GM21515 (cell line): Measurements from ENCODE around the gene TSPAN9.

Source experiments
- ATAC-seq: cut with Tn5 transposase; IDR thresholded peaks from one replicate; pipeline ENCODE4 v1.9.1; 2021; ENCODE audit not compliant: unreplicated experiment

The TSPAN9 gene

DNA sequence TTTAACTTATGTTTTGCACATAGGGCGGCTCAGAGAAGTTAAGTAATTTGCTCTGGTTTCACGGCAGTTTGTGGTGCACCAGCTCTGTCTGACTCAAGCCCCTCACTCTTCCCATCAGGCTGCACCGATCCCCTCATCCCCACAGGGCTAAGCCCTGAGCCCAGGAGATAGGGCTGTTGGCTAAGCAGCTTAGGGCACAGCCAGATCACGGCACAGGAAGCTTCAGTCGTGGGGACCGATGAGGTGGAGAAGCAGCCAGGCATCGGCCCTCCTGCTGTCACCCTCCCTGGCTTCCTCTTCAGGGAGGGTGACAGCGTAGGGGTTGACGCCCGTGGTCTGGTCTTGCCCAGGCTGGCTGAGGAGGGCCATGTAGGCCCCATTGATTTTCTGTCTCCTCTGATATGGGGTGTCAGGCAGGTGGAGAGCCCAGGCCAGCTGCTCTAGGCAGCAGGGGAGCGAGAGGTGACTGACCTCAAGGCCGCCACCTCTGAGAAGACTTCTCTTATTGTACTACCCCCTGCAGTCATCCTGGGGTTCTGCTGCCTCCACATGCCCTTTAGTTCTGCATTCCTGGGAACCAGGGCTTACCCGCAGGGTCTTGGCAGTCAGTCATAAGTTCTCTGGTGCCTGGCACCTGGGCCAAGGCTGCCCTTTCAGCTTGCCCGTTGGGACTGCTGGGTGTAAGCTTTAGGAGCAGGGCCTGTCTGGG lies 166.4 kb downstream of the TSPAN9 start:
- ATAC-seq = no peak

DNA sequence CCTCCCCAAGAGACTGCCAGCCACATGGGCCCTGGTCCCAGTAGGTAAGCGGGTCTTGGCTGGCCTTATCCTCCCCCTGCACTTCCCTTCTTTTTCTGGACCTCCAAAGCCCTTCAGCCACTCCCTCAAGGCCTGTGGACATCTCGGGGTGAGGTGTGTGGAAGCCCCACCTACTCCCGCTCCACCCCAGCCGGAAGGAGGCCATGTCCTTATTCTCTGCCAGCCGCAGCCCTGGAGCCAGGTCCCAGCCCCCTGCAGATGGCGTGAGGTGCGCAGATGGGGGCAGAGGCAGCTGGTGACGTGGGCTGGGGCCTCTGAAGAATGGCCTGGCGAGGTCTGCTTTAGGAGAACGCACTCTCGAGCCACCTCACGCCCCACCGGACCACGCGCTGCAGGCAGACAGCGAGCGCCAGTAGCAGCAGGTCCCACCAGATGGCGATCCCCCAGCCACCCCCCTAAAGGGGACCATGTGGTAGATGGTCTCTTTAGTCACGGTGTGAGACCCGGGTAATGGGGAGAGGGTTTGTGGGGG lies 167.1 kb downstream of the TSPAN9 start:
- ATAC-seq = no peak

DNA sequence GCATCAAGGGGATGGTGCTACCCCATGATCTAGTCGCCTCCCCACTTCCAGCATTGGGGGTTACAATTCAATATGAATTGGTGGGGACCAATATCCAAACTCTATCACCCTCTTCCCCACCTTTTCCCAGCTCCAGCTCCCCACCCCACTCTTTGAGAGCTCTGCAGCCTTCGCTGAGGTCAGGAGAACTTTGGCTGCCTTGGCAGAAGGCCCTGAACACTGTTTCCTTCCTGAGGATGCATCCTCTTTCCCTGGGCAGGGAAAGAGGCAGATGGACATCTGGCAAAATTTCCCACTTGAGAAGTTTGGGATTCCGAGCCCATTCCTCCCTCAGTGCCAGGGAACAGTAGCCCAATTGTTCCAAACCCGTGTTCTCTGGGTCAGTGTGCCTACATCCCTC lies 169.1 kb downstream of the TSPAN9 start:
- no peak for ATAC-seq

DNA sequence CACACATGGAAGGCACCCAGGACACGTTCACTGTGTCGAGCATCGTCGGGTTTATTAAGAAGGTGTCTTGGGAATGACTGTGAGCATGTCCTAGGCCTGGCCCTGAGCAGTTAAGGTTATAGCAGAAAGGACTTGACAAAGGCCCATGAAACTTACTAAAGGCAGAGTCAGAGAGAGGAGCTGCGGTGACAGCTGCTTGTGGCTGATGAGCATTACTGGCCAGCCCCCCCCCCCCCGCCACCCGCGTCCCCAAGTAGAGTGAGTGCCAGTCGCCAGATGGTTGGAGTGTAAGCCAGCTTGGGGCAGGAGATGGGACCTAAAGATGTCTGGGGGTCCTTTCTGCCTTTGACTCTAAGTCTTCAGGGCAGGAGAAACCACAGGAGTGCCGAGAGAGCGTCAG lies 169.9 kb downstream of the TSPAN9 start:
- ATAC-seq = no peak

DNA sequence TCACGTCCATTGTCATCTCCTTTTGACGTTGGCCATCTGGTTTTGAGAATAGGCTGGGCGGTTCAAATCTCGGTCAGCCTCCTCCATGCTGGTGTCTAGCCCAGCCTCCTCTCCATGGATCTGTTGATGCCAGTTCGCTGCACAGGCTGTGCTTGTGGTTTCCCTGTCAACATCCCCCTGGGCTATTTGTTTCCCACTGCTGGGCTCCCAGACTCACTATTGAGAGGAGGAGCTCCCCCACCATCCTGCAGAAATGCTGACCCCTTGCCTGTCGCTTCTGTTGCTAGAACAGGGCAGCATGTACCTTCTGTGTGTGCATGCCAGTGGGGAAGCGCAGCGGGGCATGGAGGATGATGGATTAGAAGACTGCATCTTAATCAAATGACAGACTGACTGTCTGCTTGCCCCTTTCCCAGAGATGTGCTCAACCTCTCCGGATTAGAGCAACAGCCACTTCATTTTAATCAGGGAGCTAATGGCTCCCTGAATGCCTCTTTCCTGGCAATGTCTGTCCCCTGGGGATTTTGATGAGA lies 170.5 kb downstream of the TSPAN9 start:
- ATAC-seq = no peak

DNA sequence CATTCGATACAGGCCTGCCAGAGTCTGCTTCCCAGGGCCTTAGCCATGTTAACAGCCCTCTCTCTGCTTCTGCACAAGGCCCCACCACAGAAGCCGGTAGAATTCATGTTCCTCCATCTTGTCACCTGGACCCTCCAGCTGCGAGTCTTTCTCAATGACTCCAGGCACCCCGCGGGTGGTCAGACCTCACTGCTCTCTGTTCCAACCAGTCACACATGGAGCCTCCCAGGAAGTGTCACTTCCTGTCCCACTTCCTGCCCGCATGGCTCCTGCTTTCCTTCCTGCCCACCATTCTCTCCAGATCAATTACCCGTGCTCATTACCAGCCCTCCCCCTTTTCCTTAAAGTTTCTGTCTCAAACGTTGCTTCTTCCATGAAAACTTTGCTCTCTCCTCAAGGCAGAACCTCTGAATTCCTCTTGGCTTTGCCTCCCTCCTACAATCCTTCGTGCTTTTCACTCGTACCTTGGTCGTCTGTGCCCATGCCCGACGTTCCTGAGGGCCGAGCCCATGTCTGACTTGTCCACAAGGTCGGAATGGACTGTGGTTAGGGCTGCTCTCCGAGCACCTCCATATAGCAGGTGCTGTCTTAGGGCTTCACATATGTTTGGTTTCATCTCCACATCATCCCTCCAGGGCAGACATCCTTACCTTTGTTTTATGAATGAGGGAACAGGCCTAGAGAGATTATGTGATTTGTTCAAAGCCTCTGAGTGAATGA lies 172.1 kb downstream of the TSPAN9 start:
- no peak for ATAC-seq

DNA sequence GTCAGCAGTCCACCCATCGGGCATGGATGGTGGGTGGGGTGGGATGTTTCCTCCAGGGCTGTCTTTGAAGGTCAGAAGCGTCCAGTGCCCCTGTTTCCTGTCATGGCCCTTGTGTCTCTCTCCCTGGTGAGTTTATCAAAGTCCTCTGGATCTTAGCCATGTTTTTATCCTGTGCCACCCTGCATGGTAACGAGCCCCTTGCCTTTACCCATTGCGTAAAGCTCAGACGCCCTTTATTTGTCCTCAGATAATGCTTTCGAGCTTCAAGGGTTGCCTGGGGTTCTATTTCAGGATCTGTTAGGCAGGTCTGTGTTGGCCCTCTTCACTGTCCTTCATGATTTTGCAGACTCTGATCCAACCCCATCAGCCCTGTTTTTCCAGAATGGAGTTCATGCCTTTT lies 172.9 kb downstream of the TSPAN9 start:
- ATAC-seq = no peak

DNA sequence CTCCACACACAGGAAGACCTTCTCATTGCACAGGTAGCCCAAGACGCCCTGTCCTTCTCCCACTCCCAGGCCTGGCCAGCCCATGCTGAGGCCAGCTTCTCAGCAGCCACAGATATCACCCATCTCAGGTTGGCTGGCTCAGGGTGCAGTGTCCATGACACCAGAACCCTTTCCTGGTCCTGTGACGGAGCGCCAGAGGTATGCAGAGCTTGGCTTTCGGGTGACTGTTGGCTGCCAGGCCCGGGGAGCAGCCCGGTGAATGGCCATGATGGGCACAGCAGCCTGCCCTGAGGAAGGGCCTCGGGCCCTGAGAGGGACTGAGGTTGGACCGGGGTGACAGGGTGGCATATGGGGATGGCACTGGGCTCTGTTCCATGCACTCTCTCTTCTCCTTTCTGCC lies 173.4 kb downstream of the TSPAN9 start:
- ATAC-seq = no peak

DNA sequence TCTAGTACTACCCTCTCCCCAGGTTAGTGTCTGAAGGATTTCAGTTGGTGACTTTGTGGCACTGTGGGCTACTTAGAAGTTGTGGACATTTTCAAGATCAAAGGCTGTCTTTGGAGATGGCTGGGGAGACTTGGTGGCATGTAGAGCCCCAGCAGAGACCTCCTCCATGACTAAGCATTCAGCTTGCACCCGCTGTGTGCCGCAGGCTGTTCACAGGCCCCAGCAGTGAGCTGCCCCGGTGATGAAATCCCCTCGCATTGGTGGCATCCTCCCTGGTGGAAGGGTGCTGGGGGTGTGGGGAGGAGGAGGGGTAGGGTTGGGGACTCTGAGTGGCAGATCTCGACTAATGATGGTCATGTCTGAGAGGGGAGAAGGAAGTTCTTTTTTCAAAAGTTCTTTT lies 173.9 kb downstream of the TSPAN9 start:
- no peak for ATAC-seq

DNA sequence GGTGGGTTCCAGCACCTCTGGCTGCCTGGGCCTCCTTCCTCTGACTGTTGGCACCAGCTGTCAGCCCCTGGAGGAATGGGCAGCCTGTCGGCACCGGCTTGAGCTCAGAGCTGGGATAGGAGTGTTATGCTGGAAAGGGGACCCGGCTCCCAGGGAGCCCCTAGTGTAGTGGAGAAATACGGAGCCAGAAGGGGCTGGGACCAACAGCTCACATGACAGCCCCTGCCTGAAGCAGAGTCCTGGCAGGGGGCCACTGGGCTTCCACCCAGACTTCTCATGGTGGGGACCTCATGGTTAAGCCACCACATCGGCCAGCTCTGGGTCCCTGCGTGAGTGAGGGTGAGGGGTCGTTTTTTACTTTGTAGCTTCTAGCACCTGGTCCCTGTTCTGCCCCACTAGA lies 174.5 kb downstream of the TSPAN9 start:
- ATAC-seq = no peak

DNA sequence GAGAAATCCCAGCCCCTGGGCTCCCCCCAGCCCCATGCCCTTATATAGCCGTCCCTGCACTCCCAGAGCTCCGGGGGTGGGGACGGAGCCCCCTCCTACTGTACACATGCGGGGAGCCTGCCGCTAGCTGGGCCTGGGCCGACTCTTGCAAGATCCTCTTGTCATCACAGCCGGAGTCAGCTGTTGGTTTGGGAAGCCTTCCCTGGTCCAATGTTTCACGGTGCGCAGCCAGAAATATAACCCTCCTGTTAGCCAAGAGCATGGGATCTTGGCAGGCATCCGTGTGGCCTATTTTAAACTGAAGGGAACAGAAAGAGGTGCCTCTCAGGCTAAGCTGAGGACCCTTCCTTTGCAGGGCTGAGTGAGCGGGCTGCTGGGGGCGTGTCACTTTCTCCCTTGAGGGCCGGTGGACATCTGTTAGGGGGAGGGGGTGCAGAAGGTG lies 175.3 kb downstream of the TSPAN9 start:
- ATAC-seq = no peak

DNA sequence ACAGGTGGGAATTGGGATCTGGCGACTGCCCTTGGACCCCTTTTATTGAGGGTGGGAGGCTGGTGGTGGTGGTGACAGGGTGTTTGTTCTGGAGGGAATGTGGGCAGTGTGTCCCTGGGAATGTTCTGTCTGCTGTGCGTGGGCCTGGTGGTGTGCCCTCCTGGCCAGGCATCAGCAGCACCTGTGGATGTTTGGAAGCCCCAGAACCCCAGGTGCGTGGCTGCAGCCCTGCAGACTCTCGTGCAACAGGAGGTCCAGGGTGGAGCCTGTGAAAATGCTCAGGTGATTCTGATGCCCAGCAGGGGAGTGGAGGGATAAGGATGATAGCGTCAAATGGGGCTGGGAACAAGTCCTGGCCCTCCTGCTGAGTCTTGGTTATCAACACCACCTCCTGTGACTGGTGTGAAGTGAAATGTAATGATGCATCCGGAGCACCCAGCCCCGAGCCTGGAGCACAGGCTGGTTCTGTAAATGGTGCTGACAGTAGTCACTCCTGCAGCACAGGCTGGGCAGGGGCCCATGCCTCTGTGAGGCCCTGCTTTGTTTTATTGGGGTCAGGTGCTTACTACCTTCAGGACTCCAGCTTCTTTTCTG lies 176.6 kb downstream of the TSPAN9 start:
- no peak for ATAC-seq

DNA sequence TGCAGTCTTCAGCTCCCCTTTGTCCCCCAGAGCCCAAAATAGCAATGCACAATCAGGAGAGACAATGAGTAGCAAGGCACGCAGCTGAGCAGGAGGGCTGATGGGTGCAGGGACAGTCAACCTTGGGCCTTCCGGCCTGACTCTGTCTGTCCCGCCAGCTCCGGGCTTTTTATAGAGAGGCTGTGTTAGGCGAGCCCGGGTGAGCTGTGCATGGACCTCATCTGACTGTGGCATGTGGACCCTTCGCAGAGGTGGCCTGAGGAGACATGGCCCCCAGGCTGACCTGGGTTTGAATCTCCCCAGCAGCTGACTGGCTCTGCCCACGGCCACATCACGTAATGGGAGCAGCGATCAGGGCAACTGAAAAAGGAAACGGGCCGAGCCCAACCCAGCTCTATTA lies 177.9 kb downstream of the TSPAN9 start:
- ATAC-seq = no peak

DNA sequence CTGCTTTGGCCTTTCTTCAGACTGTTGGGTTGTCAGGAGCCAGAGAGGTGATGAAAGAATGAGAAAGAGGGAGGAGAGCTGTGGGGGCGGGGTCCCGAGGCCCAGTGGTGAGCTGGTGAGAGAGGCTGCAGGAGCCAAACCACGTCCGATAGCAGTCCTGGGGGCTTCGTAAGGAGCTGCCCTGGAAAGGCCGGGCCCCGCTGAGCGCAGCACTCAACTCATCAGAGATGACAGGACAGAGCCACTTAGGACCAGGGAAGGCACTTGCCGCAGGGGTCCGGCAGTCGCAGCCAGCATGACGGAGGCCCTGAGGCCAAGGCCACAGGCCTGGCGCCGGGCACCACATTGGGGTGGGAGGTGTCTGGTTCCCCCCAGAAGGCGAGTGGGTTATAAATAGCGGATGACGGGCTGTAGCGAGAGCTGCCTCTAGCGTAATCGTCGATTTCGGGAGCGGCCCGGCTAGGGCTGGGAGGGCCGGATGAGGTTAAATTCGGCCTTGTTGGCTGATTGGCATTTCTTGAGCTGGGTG lies 179.0 kb downstream of the TSPAN9 start:
- no peak for ATAC-seq

DNA sequence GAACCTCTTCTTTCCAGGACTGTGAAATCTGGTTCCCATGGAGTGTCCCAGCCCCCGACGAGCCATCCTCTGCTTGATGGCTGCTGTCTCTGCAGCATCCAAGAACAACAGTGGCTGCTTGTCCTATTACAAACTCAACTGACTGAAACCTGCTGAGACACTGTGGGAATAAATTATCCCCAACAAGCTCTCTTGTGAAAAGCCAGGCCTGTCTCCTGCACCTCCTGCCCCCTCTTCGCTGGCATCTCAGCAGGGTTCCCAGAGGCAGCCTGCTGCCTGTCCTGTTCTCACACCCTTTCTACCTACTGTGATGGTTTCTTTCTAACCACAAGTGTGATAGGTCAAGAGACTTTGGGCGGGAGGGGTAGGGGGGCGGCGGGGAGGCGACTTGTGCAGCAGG lies 180.2 kb downstream of the TSPAN9 start:
- no peak for ATAC-seq

DNA sequence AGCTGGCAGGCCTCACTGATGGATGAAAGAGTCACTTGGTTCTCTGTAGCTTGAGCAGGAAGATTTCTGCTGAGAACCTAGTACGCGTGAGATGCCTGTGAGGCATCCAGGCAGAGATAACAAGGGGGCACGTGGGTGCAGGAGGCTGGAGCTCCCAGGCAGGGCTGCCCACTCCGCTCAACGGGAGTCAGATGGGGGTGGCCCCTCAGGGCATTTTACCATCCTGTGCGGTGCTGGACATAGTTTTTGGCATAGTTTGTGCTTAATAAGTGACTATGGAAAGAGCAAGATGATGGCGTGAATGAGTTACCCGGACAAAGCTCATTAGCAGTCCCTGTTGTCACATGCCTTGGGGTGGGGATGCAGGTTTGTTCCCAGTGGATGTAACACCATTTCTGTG lies 182.8 kb downstream of the TSPAN9 start:
- no peak for ATAC-seq

DNA sequence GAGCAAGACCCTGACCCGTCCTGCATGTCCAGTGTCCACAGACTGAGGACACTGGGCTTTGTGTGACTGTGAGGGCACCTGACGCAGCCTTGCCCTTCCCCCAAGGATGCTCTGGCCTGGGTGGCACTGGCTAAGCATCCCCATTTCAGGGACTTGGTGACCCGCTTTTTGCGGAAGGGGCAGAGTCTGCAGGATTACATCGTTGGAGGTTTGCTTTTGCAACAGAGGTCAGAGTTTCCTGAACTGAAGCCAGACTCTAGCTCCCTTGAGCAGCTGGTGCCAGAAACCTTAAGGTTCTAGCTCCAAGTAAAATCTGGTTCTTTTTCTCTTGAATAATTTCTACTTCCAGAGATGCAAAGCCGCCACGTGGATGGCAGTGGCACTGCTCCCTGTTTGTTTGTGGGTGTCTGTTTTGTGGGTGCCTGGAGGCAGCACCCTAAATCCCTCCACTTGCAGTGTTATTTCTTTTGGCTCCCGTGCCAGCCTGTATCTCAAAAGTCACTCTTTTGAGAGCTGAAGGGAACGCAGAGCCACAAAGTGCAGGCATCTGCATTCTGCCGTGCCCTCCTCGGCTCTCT lies 184.7 kb downstream of the TSPAN9 start:
- ATAC-seq = no peak

DNA sequence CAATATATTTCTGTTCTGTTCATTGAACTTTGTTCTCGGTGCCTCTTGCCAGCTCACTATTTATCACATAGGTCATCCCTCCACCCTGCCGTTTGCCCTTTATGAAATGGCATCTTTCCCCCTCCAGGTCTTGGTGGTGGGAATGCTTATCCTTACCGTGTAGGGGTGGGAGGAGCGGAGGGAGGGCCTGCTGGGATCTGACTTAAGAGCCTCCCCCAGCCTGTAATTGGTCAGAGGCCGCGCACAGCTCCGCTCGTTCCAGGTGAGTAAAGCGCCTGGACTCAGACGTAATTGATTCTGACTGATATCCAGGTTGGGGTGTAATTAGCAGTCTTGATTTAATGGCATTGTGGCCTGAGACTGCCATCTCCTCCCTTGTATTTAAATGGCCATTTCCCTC lies 185.3 kb downstream of the TSPAN9 start:
- no peak for ATAC-seq

DNA sequence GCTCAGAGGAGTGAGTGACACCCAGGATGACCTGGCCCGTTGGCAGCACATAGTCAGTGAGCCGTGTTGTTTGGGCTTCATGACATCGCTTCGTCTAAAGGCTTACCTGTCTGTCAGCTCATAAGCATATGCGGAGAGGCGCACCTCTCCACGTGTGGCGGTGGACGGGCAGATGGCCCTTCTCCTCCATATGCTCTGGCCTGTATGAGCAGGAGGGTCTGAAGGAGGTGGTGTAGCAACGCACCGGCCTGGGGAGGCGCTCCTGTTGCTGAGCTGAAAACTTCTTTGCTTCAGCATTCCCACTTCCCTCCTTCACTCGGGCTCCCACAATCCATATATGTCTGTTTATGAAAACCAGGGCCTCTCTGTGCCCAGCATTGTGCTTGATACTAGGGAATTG lies 186.1 kb downstream of the TSPAN9 start:
- ATAC-seq = no peak

DNA sequence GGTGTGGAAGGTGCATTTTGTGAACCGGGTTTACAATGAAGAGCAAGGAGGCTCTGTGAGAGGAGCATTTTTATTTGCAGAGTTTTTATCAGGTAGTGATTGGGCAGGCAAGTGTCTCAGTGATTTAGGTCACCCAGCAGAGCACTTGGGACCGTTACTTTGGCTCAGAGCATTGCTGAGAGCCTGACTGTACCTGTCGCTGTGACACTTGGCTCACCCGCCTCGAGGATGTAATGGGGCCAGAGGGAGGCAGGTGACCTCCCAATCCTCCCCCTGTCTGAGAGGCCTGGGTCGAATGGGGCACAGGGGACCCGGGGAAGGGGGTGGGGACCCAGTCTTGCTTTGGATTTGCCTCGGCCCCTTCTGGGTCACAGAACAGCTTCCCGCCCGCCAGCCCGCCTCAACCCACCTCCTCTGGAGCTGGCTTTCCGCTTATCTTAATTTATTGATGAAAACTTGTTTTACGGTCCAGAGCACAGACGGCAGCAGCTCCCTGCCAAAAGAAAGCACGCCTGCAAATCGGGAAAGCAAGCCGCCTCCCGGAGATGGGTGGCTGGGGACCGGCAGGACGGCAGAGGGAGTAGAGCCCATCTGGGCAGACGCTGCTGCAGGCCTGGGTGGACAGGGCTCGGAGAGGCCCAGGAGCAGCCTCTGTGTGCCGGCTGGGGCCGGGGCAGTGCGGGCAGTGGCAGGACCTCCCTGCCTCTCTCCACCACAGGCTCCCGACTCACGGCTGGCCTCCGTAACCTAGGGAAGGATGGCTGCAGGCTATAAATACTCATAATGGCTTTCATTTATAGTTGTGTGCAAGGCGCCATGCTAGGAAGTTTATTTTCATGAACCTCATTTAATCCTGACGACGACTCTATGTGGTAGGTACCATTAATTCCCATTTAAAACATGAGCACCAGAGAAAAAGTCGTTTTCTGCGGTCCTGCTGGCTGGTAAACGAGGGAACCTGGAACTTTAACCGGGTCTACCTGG lies 187.1 kb downstream of the TSPAN9 start:
- no peak for ATAC-seq
